Retinal pigment epithelial cell (primary cell): Measurements from ENCODE around the gene LRRC14B.
"Not testable (repeated sequence)": the region's sequence is repeated elsewhere in the genome, so short reads cannot be mapped to it uniquely, and the experiment has no call there.

ENCODE experiments used
- DNase-seq: peaks from one replicate; pipeline ENCODE4 v3.0.0-alpha.2; 2010; ENCODE audit warnings: low read depth
- H3K4me3 ChIP-seq: 2 replicates; pipeline ENCODE4 v1.5.1; 2011; ENCODE audit warnings: mild to moderate bottlenecking, low read length, control low read depth, moderate library complexity
- CTCF ChIP-seq: conservative IDR thresholded peaks from 2 replicates; pipeline ENCODE4 v1.5.1; 2011; ENCODE audit warnings: low read depth, low read length, control low read depth, inconsistent platforms

The LRRC14B gene

GRCh38 chr5:234450-234849, 43.2 kb downstream of the LRRC14B start:
- no peak overlapping the region for H3K4me3 ChIP-seq
- no peak for TF ChIP-seq CTCF
- no peak for DNase-seq

- DNase-seq: not testable (repeated sequence)
These were observed 44.2 kb downstream of the LRRC14B start for GRCh38 chr5:235527-235926.

DNA sequence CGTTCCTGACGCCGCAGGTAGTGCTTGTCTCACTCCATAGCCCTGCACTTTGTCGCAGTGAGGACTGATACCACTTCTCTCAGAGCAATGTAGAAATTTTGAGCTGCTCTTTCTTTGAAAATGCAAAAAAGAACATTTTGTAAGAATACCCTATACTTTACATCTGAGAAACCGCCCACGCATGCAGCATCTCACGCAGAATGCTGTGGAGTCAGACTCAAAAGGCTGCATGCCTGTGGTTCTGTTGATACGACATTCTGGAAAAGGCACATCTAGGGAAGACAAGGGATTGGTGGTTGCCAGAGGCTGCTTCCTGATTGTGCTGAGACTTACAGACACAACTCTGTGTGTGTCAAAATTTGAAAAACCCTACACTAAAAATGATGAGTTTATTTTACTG, 46.6 kb downstream of the LRRC14B start:
- not testable (repeated sequence) for H3K4me3 ChIP-seq, DNase-seq

More at GRCh38 chr5:235527-235926, 44.2 kb downstream of the LRRC14B start:
- not testable (repeated sequence) for H3K4me3 ChIP-seq

- H3K4me3 ChIP-seq, DNase-seq: not testable (repeated sequence)
These were observed 49.3 kb downstream of the LRRC14B start for GRCh38 chr5:240550-240949.

GRCh38 chr5:241045-241669, 49.9 kb downstream of the LRRC14B start:
- not testable (repeated sequence) for H3K4me3 ChIP-seq, DNase-seq

DNA sequence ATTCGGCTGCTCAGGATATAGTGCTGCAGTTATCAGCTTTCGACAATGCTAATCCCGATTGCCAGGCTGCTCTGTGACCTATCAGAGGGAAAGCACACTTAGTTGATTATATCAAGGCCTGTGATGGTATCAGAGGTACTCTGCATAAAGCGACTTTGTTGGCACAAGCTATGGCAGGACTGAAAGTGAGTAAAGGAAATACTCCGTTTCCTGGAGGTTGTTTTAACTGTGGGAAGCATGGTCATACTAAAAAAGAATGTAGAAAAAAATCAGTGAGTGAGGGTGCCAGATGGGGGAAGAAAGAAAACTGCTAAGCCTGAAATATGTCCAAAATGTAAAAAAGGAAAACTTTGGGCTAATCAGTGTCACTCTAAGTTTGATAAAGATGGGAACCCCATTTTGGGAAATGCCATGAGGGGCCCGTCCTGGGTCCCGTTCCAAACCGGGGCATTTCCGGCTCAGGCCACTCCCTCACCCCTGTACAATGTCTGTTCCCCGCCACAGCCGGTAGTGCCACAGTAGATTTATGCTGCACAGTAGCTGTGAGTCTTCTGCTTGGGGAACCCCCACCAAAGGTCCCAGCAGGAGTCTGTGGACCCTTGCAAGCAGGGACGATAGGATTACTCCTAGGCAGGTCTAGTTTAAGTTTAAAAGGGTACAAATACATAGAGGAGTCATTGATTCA, 52.5 kb downstream of the LRRC14B start:
- not testable (repeated sequence) for DNase-seq, H3K4me3 ChIP-seq

- not testable (repeated sequence) for DNase-seq, H3K4me3 ChIP-seq
These were observed 54.4 kb downstream of the LRRC14B start for GRCh38 chr5:245717-246116.
